ENCODE results near the gene THADA. TPM values are rescaled to one million over a fixed set of nuclear protein-coding genes. Genes with fewer than 3 reads are reported as not detected.
"Not testable (repeated sequence)": the region's sequence is repeated elsewhere in the genome, so short reads cannot be mapped to it uniquely, and the experiment has no call there.

The THADA gene
- polyA plus RNA-seq, 1 experiment: 21.6 TPM

DNA sequence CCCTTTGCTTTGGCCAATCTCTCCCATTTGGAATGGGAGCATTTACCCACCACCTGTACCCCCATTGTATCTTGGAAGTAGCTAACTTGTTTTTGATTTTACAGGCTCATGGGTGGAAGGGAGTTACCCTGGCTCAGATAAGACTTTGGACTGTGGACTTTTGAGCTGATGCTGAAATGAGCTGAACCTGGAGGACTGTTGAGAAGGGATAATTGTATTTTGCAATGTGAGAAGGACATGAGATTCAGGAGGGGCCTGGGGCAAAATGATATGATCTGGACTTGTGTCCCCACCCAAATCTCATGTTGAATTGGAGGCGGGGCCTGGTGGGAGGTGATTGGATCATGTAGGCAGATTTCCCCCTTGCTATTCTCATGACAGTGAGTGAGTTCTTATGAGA, 310.9 kb downstream of the THADA start:
- peaks cover 3% of the 10 kb centered on the region for H3K36me3 ChIP-seq (ENCODE audit: control insufficient read depth, insufficient read depth, low read length)
- H3K27me3 ChIP-seq (ENCODE audit: control insufficient read depth, insufficient read depth, low read length): no peaks in the 10 kb centered on the region
- CTCF ChIA-PET: no interaction called here
- TF ChIP-seq, protein P1, sequence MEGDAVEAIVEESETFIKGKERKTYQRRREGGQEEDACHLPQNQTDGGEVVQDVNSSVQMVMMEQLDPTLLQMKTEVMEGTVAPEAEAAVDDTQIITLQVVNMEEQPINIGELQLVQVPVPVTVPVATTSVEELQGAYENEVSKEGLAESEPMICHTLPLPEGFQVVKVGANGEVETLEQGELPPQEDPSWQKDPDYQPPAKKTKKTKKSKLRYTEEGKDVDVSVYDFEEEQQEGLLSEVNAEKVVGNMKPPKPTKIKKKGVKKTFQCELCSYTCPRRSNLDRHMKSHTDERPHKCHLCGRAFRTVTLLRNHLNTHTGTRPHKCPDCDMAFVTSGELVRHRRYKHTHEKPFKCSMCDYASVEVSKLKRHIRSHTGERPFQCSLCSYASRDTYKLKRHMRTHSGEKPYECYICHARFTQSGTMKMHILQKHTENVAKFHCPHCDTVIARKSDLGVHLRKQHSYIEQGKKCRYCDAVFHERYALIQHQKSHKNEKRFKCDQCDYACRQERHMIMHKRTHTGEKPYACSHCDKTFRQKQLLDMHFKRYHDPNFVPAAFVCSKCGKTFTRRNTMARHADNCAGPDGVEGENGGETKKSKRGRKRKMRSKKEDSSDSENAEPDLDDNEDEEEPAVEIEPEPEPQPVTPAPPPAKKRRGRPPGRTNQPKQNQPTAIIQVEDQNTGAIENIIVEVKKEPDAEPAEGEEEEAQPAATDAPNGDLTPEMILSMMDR (IDR thresholded peaks at IDR 0.05; ENCODE audit: insufficient read depth, low read depth, low read length): no peak
- no peak overlapping the region for H3K4me3 ChIP-seq (ENCODE audit: low read depth, low read length)
- POLR2A ChIA-PET: no interaction called here
- no peak for DNase-seq (ENCODE audit: low read depth)

DNA sequence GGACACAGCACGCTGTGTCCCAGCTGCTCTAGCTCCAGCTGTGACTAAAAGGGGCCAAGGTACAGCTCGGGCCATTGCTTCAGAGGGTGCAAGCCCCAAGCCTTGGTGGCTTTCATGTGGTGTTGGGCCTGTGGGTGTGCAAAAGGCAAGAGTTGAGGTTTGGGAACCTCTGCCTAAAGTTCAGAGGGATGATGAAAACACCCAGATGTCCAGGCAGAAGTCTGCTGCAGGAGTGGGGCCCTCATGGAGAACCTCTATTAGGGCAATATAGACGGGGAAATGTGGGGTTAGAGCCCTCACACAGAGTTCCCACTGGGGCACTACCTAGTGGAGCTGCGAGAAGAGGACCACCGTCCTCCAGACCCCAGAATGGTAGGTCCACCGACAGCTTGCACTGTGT, 311.5 kb downstream of the THADA start:
- H3K4me3 ChIP-seq (ENCODE audit: low read depth, low read length); POLR2A ChIA-PET; DNase-seq (ENCODE audit: low read depth); H3K27me3 ChIP-seq (ENCODE audit: control insufficient read depth, insufficient read depth, low read length); CTCF ChIA-PET; H3K36me3 ChIP-seq (ENCODE audit: control insufficient read depth, insufficient read depth, low read length): not testable (repeated sequence)

DNA sequence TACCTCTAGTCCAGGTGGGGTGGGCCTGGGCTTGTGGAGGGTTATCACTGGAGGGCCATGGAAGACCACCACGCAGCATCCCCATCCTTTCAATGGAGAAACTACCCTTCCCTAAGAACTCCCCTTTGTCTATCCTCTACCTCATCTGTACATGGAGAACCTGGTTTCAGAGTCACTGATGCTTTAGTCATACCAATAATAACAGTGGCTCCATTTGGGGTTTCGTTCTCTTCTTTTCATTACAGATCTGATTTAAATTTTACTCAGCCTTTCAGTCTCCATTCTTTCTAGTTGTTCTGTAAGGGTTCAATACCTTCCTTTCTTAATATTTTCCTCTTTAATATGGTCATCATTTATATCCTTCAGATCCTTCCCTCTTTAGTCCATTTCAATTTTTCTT, 314.8 kb downstream of the THADA start:
- Histone ChIP-seq H3K27me3 (ENCODE audit: control insufficient read depth, insufficient read depth, low read length) (no peaks in the 10 kb centered on the region), H3K36me3 (ENCODE audit: control insufficient read depth, insufficient read depth, low read length) (peaks cover 2% of the 10 kb centered on the region), H3K4me3 (ENCODE audit: low read depth, low read length) (no peak overlapping the region)
- CTCF ChIA-PET: no interaction called here
- TF ChIP-seq, protein P1 (IDR thresholded peaks at IDR 0.05; ENCODE audit: insufficient read depth, low read depth, low read length): no peak
- DNase-seq (ENCODE audit: low read depth): no peak
- POLR2A ChIA-PET: no interaction called here

DNA sequence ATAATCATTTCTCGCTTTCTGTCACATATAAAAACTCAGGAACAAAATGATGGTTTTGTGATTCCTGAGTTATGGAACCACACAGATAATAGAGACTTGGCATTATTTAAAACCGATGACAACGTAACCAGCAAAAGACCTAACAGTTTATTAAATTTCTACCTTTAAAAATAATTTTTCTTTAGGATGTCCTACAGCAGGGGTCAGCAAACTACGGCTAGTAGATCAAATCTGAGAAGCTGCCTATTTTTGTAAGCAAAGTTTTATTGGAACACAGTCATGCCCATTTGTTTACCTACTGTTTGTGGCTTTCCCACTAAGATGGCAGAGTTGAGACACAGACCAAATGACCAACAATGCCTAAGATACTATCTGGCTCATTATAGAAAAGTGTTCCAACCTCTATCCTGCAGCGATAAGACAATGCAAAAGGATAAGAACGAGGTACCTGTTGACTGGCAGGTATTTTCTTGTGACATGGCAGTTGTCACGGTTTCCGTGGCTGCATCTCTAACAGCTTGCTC, 316.5 kb downstream of the THADA start:
- Histone ChIP-seq H3K27me3 (ENCODE audit: control insufficient read depth, insufficient read depth, low read length) (no peaks in the 10 kb centered on the region), H3K4me3 (ENCODE audit: low read depth, low read length) (no peak overlapping the region), H3K36me3 (ENCODE audit: control insufficient read depth, insufficient read depth, low read length) (no peaks in the 10 kb centered on the region)
- CTCF ChIA-PET: no interaction called here
- DNase-seq (ENCODE audit: low read depth): no peak
- TF ChIP-seq, protein P1 (IDR thresholded peaks at IDR 0.05; ENCODE audit: insufficient read depth, low read depth, low read length): no peak
- POLR2A ChIA-PET: no interaction called here

DNA sequence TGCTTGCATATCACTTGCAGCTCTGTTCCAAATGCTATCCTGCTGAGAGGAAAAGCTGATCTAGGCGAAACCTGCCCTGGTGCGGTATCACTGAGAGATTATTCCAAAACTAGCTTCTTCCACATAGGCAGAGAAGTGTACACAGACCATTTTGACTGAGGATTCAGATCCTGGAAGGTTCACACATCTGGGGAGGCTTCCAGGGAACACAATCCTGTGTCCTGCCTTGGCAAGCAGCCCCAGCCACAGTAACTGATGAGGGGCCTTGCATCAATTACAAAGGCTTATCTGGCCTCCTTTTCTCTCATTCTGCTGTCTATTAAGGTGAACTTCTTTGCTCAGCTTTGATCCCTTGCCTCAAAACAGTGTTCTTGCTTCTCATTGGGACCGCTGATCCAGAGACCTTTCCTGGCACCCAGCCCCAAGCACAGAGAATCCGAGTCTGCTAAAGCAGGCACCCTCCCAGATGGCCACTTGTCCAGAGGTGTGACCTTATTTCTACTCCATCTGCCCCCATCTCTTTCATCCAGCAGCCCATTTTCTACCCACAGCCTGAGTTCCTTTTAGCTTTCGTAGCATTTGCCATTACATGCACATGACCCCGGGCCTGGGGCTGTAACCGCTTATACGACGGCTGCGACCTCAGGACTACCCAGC, 317.1 kb downstream of the THADA start:
- TF ChIP-seq, protein P1 (IDR thresholded peaks at IDR 0.05; ENCODE audit: insufficient read depth, low read depth, low read length): no peak
- H3K27me3 ChIP-seq (ENCODE audit: control insufficient read depth, insufficient read depth, low read length): no peaks in the 10 kb centered on the region
- ChIA-PET POLR2A (no interaction called here), CTCF (interaction anchor here (2.0 kb wide), 1 partner anchor 9 kb away, joined by 10 read pairs; no protein-coding TSS in a partner anchor)
- no peak overlapping the region for H3K4me3 ChIP-seq (ENCODE audit: low read depth, low read length)
- no peak for DNase-seq (ENCODE audit: low read depth)
- no peaks in the 10 kb centered on the region for H3K36me3 ChIP-seq (ENCODE audit: control insufficient read depth, insufficient read depth, low read length)

DNA sequence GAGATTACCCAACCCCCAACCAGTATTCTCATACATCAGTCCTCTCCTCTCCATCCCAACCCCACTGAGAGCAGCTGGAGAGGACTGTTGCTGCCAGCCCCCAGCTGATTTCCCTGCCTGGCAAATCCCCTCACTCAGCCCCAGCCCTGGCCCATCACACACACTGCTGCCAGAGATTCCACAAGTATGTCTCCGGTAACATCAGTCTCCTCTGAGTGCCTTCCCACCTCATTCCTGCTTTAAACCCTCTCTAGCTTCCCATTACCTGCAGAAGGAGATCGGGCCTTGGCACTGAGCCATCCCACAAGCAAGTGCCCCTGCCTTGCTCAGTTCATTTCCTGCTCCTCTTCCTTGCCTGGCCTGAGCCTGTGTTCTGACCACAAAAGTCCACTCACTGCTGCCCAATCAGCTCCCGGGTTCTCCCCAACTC, 318.9 kb downstream of the THADA start:
- H3K4me3 ChIP-seq (ENCODE audit: low read depth, low read length): no peak overlapping the region
- TF ChIP-seq, protein P1 (IDR thresholded peaks at IDR 0.05; ENCODE audit: insufficient read depth, low read depth, low read length): no peak
- no peaks in the 10 kb centered on the region for H3K27me3 ChIP-seq (ENCODE audit: control insufficient read depth, insufficient read depth, low read length)
- no peaks in the 10 kb centered on the region for H3K36me3 ChIP-seq (ENCODE audit: control insufficient read depth, insufficient read depth, low read length)
- no peak for DNase-seq (ENCODE audit: low read depth)
- ChIA-PET CTCF (interaction anchor here (2.0 kb wide), 1 partner anchor 11 kb away, joined by 10 read pairs; no protein-coding TSS in a partner anchor), POLR2A (no interaction called here)

All from BJ (cell line).